EH (cell line): ENCODE results near the gene MACROD2.
"Not testable (repeated sequence)": the region's sequence is repeated elsewhere in the genome, so short reads cannot be mapped to it uniquely, and the experiment has no call there.

Experiments used
- DNase-seq: peaks from one replicate; pipeline ENCODE4 v3.0.0-alpha.2; 2015; ENCODE audit warnings: low read depth

Gene MACROD2

GRCh38 chr20:14266246-14266645, 270.9 kb downstream of the MACROD2 start:
- DNase-seq: no peak

DNA sequence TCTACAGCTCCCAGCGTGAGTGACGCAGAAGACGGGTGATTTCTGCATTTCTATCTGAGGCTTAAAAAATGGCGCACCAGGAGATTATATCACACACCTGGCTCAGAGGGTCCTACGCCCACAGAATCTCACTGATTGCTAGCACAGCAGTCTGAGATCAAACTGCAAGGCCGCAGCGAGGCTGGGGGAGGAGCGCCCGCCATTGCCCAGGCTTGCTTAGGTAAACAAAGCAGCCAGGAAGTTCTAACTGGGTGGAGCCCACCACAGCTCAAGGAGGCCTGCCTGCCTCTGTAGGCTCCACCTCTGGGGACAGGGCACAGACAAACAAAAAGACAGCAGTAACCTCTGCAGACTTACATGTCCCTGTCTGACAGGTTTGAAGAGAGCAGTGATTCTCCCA, 275.4 kb downstream of the MACROD2 start:
- not testable (repeated sequence) for DNase-seq

DNA sequence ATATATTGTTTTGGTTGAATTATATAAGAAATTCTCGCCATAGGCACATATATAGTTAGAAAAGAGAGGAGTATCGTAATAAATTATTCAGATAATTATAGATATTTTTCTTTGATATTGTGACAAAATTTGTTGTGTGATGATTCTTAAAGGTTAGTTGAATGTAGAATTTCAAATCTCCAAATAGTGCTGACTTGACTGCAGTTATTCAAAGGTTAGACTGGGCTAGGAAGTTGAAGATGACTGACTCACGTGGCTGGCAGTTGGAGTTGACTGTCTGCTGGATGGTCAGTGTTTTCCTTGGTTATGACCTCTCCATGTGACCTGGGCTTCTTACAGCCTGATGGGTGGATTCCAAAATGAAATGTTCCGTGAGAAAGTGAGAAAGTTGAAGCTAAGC, 286.8 kb downstream of the MACROD2 start:
- DNase-seq: no peak

DNA sequence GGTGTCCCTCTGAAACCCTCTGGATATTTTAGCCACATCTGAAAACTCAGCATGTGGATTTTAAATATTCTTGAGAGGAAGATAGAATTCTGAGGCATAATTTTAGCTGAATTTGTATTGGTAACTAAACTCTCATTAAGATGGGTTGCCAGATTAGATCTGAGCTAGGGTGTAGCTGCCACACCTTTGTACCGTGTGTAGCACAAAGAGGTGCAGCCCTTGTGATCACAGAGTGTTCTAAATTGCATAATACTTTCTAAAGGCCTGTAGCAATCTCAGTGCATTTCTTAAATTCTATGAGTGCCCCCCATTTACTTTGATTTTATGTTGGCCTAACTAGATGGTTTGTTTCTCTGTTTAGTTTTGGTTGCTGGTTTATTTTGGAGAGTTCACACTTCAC, 289.1 kb downstream of the MACROD2 start:
- DNase-seq: no peak

GRCh38 chr20:14288341-14289330, 293.3 kb downstream of the MACROD2 start:
- peak; percentile 10 for DNase-seq

DNA sequence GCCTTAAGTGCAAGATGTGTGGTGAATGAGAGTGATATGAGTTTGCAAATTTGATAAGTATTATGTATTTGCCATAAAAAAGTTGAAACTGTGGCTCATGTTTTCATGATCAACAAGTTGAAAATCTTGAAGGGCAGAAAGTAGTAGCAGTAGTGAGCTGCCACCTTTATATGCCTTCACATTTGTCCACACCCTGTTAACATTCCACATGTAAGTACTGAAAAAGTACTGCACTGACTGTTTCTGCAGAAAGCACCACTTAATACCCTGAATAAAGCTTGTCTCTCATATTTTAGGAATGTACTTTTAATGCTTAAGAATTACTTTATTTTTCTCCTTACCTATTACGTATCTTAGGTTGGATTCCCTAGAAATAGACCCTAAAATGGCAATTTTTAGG, 296.2 kb downstream of the MACROD2 start:
- DNase-seq: no peak

DNA sequence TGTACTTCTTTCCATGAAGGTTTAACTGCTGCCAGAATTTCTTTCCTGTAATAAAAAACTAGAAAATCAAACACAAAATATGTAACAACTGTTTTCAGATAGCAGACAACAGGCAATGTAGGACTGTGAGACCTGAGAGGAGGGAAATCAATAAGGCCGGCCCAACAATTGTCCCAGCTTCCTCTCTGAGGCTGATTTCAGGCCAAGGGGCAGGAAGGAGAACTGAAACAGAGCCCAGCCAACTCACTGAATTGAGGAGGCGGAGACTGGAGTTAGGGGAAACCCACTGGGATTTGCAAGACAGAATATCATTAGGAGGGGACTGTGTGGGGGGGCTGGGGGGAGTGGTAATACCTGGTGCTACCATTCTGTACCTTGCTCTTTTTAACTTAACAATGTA, 299.9 kb downstream of the MACROD2 start:
- DNase-seq: no peak

- no peak for DNase-seq
Observed at GRCh38 chr20:14295770-14296309, 300.5 kb downstream of the MACROD2 start.

- DNase-seq: no peak
Observed at GRCh38 chr20:14299831-14300230, 304.5 kb downstream of the MACROD2 start.

GRCh38 chr20:14303106-14303505, 307.8 kb downstream of the MACROD2 start:
- no peak for DNase-seq

DNA sequence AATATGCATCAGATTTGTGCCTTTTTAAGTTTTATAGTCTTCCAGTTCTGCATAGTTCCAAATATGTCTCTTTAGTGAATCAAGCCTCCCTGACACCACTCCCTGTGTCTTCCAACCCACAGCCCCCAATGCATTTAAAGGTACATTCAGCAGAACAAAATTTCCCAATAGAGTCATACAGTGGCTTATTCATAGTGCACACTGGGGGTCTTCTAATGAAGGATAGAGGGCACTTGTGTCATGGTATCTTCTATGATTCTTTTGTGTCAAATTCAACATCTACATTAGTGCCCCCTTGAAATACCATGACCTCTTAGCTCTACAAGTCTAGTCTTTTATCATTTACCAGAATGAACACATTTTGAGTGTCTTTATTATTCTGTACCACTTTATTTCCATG, 308.3 kb downstream of the MACROD2 start:
- DNase-seq: no peak

GRCh38 chr20:14304472-14304871, 309.2 kb downstream of the MACROD2 start:
- no peak for DNase-seq

- DNase-seq: no peak
Observed at GRCh38 chr20:14307956-14308355, 312.6 kb downstream of the MACROD2 start.

DNA sequence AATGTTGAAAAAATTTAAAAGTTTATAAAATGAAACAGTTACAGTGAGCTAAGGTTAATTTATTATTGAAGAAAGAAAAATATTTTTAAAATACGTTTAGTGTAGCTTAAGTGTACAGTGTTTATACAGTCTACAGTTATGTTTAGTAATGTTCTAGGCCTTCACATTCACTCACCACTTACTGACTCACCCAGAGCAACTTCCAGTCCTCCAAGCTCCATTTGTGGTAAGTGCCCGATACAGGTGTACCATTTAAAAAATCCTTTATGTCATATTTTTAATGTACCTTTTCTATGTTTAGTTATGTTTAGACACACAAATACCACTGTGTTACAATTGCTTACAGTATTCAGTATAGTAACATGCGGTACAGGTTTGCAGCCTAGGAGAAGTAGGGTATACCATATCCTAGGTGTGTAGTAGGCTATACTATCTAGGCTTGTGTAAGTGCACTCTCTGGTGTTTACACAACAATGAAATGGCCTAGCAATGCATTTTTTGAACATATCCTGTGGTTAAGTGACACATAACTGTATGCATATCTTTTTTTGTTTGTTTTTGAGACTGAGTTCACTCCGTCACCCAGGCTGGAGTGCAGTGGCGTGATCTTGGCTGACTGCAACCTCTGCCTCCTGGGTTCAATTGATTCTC, 315.8 kb downstream of the MACROD2 start:
- DNase-seq: no peak

DNA sequence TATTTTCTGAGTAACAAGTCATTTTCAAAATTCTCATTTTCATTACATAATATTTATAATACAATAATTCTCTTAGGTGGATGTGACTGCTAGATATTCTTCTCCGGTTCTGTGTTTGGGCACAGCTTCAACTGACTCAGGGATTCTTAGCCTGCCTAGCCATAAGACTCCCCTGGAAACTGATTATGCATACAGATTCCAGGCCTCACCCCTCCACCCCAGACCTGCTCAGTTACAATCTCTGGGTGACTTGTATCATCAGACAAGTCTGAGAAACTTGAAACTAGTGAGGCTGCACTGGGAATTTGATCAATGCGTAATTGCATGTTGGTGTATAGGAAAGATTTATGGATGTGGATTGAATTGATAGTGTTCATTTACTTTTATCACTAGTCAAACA, 316.7 kb downstream of the MACROD2 start:
- DNase-seq: no peak

DNA sequence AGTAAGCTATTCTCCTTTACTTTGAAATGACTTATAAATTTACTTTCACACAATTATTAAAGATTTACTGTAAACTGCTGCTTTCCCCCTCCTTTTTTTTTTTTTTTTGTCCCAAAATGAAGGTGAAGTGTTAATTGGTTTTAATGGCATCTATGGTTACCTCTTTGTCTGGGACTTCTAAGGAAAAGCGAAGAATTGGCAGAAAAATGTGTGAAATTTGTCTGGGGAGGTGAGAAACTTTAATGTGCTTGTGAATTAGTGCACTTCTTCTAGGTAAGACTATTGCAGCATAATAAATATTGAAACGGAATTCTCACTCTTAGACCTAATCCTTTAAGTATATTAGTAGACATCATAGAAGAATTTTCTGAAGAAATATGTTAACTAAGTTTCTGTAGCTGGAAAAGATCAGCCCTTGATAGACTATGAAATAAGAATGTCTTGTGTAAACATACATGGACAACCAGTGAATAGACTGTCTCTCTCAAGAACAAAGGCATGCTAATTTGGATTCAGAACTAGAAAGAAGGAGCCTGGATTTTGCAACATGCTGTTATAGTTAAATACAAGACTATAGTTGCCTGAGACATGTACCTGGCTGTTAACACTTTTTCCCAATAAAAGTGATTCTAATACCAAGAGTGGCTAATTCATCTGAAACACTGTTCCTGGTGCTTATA, 318.2 kb downstream of the MACROD2 start:
- no peak for DNase-seq

DNA sequence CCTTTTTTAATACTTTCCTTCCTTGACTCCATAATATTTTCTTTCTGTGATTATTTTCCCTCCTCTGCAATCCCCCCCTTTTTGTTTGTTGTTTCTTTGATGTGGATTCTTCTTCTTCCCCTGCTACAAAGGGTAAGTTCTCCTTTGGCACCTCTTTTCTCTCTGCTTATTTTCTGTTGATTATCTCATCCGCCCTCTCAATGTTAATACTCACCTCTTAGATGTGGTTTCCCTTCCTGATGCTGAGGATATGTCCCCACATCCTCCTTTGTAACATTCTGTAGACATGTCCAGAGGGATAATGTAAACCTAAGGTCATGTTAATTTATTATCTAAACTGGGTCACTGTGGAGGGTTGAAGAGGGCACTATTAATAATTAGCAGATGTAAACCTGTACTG, 324.4 kb downstream of the MACROD2 start:
- no peak for DNase-seq

GRCh38 chr20:14331646-14332045, 336.3 kb downstream of the MACROD2 start:
- DNase-seq: no peak

- DNase-seq: no peak
Observed at GRCh38 chr20:14332866-14333265, 337.6 kb downstream of the MACROD2 start.

- no peak for DNase-seq
Observed at GRCh38 chr20:14333721-14334120, 338.4 kb downstream of the MACROD2 start.

GRCh38 chr20:14334306-14334930, 339.1 kb downstream of the MACROD2 start:
- DNase-seq: peak; percentile 36

DNA sequence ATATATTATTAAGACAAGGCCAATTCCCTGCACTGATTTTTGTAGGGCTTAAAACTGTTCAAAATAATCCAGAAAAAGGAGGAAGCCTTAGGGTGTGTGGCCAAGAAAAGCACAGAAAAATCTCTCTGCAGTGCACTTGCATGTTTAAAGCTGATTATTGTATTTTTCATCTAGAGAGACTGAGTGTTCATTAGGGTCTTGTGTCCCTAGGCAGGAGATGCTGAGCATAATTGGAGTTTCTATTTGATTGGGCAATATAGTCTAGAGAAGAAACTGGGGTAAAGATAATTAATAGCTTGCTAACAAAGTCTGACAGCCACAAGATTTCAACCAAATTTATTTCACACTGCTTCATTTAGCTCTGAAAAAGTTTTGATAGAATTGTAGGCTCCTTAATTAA, 339.7 kb downstream of the MACROD2 start:
- no peak for DNase-seq
